ENCODE measurements around the gene CRYBA2. TPM values are rescaled to one million over a fixed set of nuclear protein-coding genes. Genes with fewer than 3 reads are reported as not detected.

CRYBA2 gene
- total RNA-seq, 1 experiment from 2014 or later: not detected

DNA sequence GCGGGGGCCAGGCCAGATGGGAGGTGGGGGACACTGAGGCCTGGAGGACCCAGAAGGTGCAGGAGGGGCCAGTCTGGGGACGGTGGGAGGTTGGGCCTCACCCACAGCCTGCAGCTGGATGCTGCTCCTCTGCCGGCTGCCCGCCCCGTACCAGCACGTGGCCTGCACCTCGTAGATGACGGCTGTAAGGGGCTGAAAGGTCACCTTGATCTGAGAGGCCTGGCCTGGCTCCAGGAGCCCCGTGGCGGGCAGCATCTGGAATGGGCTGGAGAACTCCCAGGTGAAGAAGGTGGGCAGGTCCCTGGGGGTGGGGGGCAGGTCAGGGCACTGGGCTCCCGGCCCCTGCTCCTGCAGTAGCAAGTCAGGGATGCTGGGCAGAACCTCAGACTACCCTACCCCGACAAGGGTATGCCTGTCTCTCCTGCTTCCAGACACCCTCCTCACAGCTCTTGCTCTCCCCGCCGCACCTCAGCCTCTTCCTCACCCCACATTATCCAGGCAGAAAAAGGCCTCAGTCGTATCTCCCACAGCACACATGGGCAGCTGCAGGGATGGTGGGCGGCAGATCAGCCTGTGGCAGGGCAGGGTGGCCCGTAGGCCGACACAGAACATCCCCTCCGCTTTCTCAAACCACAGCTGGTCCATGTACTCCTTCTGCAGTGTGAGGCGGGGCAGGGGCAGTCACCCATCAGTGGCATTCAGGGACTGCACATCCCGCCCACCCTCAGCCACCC is 38.0 kb upstream of the CRYBA2 start:
- no peak overlapping the region for H2AFZ ChIP-seq (ENCODE audit: low read depth, low read length, poor library complexity, severe bottlenecking)
- no TSS peak for BruUV-seq (replicated peaks)
- ChIA-PET POLR2A (no interaction called here), RAD21 (ENCODE audit: low non-redundant PET in 1 of 2, low total read pairs in 2 of 2, uncharacterized antibody in 2 of 2, unreplicated experiment in 2 of 2) (no interaction called here), CTCF (interaction anchor here (5.3 kb wide), 1 partner anchor 121 kb away, joined by 97 read pairs; no protein-coding TSS in a partner anchor)
- TF ChIP-seq FOSL1 (IDR thresholded peaks at IDR 0.05; ENCODE audit: low read depth) (no peak), ELF1 (IDR thresholded peaks at IDR 0.05; ENCODE audit: borderline replicate concordance, low read depth) (no peak), SP1 (IDR thresholded peaks at IDR 0.05; ENCODE audit: low read depth) (no peak), POLR2A (IDR thresholded peaks at IDR 0.05; ENCODE audit: borderline replicate concordance, extremely low read depth, insufficient read depth, insufficient read length) (no peak), EGR1 (IDR thresholded peaks at IDR 0.05; ENCODE audit: low read depth) (no peak), RAD21 (IDR thresholded peaks at IDR 0.05; ENCODE audit: low read depth) (no peak), EZH2phosphoT487 (IDR thresholded peaks at IDR 0.05; ENCODE audit: borderline replicate concordance) (no peak), TCF7L2 (IDR thresholded peaks at IDR 0.05; ENCODE audit: borderline replicate concordance, extremely low read depth, insufficient read depth, insufficient read length) (no peak), CBX3 (IDR thresholded peaks at IDR 0.05; ENCODE audit: low read depth) (no peak), CEBPB (IDR thresholded peaks at IDR 0.05; ENCODE audit: low read depth) (no peak), ZNF274 (IDR thresholded peaks at IDR 0.05; ENCODE audit: low read depth, low read length) (no peak)
- TF ChIP-seq, protein P1, sequence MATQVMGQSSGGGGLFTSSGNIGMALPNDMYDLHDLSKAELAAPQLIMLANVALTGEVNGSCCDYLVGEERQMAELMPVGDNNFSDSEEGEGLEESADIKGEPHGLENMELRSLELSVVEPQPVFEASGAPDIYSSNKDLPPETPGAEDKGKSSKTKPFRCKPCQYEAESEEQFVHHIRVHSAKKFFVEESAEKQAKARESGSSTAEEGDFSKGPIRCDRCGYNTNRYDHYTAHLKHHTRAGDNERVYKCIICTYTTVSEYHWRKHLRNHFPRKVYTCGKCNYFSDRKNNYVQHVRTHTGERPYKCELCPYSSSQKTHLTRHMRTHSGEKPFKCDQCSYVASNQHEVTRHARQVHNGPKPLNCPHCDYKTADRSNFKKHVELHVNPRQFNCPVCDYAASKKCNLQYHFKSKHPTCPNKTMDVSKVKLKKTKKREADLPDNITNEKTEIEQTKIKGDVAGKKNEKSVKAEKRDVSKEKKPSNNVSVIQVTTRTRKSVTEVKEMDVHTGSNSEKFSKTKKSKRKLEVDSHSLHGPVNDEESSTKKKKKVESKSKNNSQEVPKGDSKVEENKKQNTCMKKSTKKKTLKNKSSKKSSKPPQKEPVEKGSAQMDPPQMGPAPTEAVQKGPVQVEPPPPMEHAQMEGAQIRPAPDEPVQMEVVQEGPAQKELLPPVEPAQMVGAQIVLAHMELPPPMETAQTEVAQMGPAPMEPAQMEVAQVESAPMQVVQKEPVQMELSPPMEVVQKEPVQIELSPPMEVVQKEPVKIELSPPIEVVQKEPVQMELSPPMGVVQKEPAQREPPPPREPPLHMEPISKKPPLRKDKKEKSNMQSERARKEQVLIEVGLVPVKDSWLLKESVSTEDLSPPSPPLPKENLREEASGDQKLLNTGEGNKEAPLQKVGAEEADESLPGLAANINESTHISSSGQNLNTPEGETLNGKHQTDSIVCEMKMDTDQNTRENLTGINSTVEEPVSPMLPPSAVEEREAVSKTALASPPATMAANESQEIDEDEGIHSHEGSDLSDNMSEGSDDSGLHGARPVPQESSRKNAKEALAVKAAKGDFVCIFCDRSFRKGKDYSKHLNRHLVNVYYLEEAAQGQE (IDR thresholded peaks at IDR 0.05; ENCODE audit: low read depth): no peak
- TF ChIP-seq, protein P2, sequence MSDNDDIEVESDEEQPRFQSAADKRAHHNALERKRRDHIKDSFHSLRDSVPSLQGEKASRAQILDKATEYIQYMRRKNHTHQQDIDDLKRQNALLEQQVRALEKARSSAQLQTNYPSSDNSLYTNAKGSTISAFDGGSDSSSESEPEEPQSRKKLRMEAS (IDR thresholded peaks at IDR 0.05): no peak
- TF ChIP-seq, protein P3, sequence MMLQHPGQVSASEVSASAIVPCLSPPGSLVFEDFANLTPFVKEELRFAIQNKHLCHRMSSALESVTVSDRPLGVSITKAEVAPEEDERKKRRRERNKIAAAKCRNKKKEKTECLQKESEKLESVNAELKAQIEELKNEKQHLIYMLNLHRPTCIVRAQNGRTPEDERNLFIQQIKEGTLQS (IDR thresholded peaks at IDR 0.05): no peak
- TF ChIP-seq, protein P4, sequence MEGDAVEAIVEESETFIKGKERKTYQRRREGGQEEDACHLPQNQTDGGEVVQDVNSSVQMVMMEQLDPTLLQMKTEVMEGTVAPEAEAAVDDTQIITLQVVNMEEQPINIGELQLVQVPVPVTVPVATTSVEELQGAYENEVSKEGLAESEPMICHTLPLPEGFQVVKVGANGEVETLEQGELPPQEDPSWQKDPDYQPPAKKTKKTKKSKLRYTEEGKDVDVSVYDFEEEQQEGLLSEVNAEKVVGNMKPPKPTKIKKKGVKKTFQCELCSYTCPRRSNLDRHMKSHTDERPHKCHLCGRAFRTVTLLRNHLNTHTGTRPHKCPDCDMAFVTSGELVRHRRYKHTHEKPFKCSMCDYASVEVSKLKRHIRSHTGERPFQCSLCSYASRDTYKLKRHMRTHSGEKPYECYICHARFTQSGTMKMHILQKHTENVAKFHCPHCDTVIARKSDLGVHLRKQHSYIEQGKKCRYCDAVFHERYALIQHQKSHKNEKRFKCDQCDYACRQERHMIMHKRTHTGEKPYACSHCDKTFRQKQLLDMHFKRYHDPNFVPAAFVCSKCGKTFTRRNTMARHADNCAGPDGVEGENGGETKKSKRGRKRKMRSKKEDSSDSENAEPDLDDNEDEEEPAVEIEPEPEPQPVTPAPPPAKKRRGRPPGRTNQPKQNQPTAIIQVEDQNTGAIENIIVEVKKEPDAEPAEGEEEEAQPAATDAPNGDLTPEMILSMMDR (IDR thresholded peaks at IDR 0.05 in 2 of 3, conservative IDR thresholded peaks at IDR 0.05 in 1 of 3; ENCODE audit: borderline replicate concordance in 1 of 3, insufficient read depth in 1 of 3, low read depth in 2 of 3, low read length in 2 of 3): no peak
- TF ChIP-seq, protein P5, sequence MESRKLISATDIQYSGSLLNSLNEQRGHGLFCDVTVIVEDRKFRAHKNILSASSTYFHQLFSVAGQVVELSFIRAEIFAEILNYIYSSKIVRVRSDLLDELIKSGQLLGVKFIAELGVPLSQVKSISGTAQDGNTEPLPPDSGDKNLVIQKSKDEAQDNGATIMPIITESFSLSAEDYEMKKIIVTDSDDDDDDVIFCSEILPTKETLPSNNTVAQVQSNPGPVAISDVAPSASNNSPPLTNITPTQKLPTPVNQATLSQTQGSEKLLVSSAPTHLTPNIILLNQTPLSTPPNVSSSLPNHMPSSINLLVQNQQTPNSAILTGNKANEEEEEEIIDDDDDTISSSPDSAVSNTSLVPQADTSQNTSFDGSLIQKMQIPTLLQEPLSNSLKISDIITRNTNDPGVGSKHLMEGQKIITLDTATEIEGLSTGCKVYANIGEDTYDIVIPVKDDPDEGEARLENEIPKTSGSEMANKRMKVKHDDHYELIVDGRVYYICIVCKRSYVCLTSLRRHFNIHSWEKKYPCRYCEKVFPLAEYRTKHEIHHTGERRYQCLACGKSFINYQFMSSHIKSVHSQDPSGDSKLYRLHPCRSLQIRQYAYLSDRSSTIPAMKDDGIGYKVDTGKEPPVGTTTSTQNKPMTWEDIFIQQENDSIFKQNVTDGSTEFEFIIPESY (IDR thresholded peaks at IDR 0.05; ENCODE audit: extremely low read depth, insufficient replicate concordance, low read length): no peak
- H3K4me1 ChIP-seq (ENCODE audit: control insufficient read depth in 1 of 2, insufficient read depth in 2 of 2, low read length in 2 of 2): no peaks in the 10 kb centered on the region; a peak in 1 of 4 replicates
- H3K9me2 ChIP-seq (ENCODE audit: insufficient read depth): no peaks in the 10 kb centered on the region
- intact Hi-C loops (cut with micrococcal nuclease): no loop called here
- H3K4me2 ChIP-seq (ENCODE audit: low read length): no peak overlapping the region
- DNase-seq (ENCODE audit: low read depth, low spot score): no peak
- H3K9me3 ChIP-seq (ENCODE audit: control insufficient read depth in 1 of 2, insufficient read depth in 1 of 2, low read depth in 1 of 2, low read length in 2 of 2): no peaks in the 10 kb centered on the region
- H3K4me3 ChIP-seq (replicated peaks in 1 of 2; ENCODE audit: low read depth in 1 of 2, low read length in 2 of 2): no peak overlapping the region
- H3K9ac ChIP-seq (ENCODE audit: low read length): no peak overlapping the region
- no peaks in the 10 kb centered on the region for H4K20me1 ChIP-seq (ENCODE audit: insufficient read depth)
- H3K27ac ChIP-seq (ENCODE audit: low read depth, low read length): no peak overlapping the region
- no peaks in the 10 kb centered on the region for H3K79me2 ChIP-seq (ENCODE audit: insufficient read depth, low read length)
- no peaks in the 10 kb centered on the region for H3K36me3 ChIP-seq (ENCODE audit: control insufficient read depth in 1 of 2, insufficient read depth in 2 of 2, low read length in 2 of 2)
- peaks cover 25% of the 10 kb centered on the region for H3K27me3 ChIP-seq (ENCODE audit: insufficient read depth, low read length)
- ATAC-seq: no peak

All from HCT116 (cell line).